Stimulated activated CD8-positive, alpha-beta memory T cell treated with anti-CD3 and anti-CD28 coated beads, Interleukin-15, amount 100 ng/mL, for 1 hour (primary cell): Measurements from ENCODE around the gene ACE.

Experiments
- DNase-seq: peaks from one replicate; pipeline ENCODE4 v3.0.0-alpha.2; 2020; ENCODE audit warnings: low read depth

ACE gene

DNA sequence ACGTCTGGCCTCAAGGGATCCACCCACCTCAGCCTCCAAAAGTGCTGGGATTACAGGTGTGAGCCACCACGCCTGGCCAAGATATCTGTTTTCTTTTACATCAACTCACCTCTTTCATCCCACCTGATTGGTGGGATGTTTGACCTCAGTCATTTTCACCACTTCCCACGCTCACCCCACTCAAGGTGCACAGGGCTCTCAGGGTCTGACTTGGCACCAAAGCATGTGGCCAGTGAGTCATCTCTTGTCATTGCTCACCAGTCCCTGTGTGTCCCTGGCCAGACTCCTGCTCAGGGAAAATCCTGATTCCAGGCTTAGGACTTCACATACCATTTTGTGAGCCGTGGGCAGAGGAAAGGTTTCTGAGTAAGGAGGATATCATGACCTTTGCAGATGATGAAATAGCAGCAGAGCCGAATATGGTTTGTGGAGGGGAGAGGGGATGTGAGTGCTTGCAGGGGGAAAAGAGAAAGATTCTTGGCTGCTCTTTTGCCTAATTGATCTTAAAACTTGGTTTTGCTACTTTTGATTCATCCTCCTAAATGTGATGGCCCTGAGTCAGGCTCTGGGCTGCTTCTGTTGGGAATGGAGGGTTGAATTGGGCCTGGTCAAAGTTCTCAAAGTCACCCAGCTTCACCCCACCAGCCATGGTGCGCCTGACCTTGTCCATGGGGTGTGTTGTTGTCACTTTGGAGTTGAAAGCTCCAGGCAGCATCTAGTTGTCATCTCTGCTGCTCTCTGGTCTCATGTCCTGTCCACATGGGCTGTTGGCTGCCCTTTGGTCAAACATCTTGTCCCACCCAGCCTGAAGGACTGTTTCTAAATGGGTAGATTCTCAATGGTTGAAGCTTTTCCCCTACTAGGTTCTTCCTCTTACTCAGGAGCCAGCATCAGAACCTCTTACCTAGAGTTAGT lies 40.3 kb downstream of the ACE start:
- DNase-seq: no peak

DNA sequence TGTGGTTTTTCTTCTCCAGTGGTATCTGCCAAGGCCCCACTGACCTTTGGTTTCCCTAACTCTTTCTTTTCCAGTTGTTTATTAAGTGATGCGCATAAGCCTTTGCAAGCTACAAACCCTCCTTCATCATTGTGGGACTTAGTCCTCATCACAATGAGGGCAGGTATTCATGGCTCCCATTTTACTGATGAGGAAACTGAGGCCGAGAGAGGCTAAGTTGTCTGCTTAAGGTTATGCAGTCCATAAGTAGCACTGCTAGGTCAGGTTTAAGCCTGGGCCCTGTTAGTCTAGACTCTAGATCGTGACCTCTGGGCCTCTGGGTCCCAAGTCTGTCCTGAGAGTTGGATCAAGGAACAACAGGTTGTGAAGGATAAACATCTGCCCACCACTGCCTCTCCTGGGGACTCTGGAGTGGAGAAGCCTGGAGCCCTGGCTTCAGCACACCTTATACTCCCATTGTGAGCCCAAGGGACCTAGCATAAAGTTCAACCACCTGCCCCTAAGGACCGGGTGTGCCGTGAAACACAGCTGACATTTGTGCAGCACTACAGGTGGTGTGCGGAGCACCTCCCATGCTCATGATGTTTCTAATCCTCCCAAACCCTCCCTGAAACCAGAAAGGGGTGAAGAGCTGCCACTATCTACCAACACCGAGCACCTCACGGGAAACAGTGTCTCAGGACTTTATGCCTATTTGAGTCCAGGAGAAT lies 41.1 kb downstream of the ACE start:
- DNase-seq: no peak

DNA sequence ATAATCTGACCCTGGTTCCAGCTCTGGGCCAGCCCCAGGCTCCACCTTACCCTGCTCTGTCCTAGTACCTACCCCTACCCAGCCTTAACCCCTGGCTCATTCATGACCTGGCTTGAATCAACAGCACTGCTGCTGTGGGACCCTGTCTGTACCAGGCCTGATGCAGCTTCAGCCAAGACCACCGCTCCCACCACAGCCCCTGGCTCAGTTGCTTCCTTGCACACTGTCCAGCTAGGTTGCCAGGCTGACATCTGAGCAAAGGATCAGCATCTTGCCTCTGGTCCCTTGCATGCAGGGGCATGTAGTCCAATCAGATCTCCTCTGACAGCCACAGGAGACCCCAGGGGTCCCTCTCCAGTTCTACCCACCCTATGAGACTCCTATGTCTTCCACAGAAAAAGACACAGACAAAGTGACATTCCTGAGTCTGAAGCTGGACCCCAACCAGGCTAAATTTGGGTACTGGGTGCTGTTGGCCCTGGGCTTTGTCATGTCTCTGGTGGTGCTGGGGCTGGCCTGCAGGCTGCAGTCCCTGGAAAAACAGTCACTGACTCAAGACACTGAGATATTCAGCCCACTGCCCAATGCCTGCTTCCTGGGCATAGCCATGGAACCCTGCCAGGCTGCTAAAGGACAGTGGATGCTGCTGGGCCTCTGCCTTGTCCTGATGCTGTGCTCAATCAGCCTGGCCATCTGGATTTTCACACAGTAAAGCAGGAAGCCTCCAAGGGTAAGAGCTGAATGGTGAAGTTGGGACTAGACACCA lies 42.4 kb downstream of the ACE start:
- no peak for DNase-seq

DNA sequence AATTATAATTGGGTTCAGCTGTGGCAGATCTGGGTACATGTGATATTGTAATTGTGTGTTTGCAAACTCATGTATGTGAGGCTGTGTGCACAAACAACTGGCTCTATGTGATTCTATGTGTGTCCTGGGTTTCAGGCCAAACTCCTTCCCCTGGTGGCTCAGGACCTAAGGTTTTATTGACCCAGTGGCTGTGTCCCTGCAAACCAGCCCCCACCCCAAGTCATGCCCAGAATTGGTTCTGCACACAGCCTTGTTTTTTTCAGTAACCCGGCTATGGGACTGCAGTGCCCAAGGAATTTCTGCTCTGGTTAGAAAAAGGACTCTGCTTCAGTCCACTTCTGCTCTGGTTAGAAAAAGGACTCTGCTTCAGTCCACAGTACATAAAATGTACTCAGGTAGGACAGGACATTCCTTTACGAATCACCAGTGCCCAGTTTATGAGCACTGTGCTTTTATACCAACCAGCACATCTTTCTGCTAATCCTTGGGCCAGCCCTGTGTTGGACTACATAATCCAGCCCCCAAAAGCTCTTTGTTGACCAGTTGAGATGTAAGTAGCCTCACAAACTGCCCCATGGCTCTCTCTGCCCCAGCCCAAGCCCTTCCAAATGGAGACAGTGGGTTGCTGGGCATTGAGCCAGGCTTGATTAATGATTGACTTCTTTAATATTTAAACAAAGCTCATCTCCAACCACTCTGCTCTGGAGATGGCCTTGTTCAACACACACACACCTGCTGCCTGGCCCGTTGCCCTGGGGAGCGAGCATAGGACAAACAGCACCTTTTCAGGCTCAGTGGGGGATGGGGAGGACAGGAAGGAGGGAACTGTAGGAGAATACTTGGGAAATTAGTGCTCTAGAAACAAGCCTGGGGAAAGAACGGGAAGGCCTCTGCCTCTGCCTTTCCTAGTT lies 43.4 kb downstream of the ACE start:
- DNase-seq: no peak

DNA sequence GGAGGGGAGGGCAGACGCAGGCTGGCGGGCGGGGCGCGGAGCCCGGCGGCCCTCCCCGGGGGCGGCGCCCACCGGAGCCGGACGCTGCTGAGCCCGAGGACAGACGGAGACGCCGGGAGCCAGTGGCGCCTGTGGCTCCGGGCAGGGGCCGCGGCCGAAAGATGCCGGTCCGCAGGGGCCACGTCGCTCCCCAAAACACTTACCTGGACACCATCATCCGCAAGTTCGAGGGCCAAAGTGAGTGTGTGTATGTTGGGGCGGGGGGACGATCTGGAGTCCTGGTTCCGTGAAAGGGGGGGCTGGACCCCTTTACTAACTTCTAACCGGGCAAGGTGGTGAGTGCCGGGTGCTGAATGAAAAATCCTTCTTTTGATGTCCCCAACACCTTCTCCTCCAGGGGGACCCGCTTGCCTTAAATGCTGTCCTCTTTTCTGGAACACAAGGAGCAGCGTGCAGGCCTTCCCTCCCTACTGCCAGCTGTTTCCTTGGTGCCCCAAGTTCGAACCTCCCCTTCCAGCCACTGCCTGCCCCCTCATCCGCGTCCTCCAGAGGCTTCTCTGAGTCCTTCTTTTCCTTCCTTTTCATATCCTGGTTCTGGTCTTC lies 46.5 kb downstream of the ACE start, which contains the start of gene KCNH6:
TSS of gene KCNH6 (plus strand) at position 106 of the 603 bp plus-strand sequence. CDS start at position 162, 56 bp downstream.
- DNase-seq: no peak

DNA sequence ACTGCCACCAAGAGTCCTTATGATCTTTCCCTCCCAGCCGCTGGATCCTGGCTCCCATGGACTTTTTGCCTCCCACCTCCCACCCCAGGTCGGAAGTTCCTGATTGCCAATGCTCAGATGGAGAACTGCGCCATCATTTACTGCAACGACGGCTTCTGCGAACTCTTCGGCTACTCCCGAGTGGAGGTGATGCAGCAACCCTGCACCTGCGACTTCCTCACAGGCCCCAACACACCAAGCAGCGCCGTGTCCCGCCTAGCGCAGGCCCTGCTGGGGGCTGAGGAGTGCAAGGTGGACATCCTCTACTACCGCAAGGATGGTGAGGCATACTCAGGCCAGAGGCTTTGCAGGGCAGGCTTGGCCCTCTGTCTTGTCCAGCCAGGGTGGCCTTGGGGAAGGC lies 47.2 kb downstream of the ACE start:
- no peak for DNase-seq

DNA sequence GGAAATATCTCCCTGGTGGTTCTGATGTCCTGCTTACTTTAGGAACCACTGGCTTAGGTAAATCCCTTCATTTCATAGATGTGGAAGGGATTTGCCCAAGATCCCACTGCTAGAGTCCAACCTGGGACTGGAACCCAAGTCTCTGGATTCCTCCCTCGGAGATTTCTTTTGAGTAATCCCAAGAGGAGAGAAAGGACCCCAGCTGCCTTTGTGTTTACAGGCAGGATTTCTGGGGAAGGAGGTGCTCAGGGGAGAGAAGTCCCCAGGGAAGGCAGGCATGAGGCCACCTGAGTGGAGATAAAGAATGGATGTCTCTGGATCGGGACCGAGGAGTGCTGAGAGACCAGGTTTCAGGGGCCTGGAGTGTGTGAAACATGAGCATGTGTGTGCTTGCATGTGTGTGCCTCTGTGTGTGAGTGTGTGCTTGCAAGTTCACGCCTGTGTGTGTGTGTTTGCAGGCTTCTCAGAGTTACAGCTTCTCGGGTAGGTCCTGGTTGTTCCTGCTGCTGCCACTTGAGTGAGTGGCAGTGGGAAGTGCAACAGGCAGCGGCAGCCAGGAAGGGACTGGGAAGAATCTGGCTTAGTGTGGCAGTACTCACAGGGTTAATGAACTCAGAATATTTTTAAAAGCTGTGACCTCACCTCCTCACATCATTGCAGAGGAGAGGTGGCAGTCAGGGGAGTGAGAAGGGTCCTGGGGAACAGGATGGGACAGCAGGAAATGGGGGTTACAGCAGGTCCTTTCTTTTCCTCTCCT lies 48.5 kb downstream of the ACE start:
- DNase-seq: no peak

DNA sequence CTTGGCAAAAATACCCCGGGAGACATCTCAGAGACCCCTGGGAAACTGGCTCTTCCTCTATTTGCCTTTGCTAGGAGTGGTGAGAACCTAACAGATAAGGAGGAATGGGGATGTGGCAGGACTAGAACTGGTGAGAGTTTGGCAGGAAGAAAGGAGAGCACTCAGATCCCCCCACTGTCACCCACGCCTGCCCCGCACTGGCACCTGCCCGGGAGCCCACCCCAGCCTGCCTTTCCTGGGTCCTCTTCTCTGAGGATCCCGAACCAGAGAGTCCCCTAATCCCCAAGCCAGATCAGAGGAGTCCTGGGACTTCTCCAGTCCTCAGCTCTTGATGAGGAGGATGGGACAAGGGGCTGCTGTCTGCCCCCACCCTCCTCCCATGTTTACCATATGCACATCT lies 50.0 kb downstream of the ACE start:
- DNase-seq: no peak

DNA sequence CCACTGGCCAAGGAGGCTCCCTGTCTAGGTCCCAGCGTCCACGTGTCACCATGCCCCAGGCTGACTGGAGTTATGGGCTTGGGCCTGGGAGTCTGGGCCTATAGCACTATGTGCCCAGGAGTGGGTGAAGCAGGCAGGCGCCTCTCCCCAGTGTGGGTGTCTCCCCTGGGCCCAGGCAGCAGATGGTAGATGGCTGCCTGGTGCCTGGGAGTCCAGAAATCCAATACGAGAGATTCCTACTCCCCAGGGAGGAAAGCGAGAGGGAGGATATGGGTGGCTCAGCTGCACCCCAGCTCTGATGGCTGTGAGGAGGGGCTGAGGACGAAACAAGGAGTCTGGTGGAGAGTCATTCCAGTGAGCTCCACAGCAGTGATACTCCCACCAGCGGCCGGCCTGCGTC lies 51.3 kb downstream of the ACE start:
- DNase-seq: no peak

DNA sequence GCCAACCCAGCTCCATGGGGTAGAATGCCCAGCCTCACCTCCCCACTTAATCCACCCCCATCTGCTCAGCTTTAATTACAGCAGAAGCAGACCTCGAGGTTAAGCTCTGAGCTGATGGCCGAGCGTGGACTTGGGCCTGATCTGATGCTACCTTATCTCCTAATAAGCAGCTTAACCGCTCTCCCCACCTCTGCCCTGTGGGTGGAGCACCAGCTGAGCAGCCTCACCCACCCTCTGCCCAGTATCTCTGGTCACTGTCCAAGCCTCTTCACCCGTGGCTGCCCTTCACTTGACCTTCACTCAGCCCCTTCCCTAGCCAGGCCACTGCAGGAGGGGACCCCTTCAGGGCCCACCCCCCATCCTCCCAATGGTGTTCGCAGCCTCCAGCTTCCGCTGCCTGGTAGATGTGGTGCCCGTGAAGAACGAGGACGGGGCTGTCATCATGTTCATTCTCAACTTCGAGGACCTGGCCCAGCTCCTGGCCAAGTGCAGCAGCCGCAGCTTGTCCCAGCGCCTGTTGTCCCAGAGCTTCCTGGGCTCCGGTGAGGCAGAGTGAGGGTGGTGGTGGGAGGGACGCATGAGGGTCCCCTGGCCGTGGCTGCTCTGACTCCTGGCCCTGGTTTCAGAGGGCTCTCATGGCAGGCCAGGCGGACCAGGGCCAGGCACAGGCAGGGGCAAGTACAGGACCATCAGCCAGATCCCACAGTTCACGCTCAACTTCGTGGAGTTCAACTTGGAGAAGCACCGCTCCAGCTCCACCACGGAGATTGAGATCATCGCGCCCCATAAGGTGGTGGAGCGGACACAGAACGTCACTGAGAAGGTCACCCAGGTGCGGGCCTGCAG lies 53.1 kb downstream of the ACE start:
- no peak for DNase-seq

DNA sequence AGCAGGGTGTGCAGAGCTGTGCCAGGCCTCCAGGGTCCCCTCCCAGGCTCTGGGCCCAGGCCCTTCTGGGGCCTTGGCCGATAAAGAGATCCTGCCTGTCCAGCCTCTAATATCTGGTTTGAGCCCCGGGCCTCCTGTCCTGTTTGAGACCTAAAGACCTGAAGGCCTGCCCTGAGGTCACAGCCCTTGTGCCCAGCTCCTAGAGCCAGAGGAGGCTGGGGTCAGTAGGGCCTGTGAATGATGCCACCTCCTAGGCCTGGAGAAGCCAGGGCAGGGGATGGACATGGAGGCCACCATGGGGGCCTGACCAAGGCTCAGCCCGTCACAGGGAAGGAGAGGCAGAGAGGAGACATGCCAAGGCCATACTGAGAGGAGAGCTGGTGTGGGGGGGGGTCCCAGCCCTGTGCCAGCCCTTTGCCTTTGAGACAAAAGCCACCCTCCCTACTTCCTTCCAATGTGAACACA lies 53.7 kb downstream of the ACE start:
- DNase-seq: no peak

DNA sequence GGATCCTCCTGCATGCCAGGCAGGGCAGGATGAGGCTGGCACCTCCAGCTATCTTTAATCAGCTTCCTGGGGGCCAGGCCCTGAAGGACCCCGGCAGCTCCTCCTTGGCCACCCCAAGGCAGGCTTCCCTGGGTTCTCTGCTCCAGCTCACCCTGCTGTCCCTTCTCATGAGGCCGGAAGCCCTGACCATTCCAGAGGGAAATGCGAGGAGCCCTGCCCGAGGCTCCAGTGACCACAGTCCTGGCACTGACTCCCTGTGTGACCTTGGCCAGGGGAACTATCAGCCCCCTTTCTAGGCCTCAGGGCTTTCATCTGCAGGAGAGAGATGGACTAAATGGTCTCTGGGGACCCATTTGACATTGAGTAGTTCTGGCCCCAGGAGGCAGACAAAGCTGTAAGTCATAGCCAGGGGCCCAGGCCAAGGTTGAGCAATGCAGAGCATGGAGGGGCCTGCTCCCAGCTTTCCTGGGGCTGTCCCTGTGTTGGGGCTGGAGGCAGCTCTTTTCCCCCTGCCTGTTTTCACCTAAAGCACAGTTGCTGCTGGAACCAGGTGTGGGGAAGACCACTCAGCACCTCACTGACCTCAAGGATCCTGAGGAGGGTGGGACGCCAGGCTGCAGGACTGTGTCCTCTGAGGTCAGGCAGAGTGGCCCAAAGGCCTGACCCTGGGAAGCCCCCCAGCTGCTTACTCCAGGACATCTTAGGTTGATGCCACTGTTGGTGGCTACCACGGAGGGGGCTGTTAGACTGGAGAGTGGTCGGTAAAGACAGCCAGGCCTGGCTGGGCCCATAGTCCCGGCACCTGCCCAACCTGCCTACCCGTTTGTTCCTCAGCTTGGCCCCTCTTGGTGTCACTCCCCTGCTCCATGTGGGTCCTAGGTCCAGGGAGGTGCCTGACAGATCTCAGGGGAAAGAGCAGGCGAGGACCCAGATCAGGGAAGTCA lies 54.4 kb downstream of the ACE start:
- no peak for DNase-seq

DNA sequence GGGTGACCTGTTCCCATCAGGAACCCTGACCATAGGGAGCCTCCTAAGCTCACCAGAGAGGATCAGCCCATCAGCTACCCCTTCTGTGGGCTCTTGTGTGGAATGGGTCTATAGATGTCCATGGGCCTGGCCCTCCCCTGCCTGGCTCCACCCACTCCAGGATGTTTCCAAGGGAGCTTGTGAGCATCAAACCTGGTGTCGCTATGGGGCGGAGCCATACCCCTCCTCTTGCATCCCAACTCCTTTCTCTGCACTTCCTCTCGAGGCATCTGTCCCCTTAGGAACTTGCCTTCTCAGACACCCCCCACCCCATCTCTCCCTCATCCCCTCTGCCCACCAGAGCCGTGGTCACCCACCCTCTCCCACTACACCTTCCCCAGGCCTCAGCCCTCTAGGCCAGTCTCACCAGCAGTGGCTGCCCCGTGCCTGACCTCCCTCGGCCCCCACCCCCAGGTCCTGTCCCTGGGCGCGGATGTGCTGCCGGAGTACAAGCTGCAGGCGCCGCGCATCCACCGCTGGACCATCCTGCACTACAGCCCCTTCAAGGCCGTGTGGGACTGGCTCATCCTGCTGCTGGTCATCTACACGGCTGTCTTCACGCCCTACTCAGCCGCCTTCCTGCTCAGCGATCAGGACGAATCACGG lies 56.7 kb downstream of the ACE start:
- DNase-seq: no peak

DNA sequence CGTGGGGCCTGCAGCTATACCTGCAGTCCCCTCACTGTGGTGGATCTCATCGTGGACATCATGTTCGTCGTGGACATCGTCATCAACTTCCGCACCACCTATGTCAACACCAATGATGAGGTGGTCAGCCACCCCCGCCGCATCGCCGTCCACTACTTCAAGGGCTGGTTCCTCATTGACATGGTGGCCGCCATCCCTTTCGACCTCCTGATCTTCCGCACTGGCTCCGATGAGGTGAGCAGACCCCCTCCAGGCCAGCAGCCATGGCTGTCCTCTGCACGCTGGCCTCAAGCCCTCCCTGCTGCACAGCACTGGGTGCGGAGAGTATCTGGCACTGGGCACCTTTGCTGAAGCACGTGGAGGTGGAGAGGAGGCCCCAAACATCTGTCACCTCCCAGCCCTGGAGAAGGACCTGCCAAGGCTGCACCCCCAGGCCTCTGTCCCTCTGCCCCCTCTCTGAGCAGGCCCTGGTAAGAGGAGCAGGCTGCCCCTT lies 57.3 kb downstream of the ACE start:
- no peak for DNase-seq

DNA sequence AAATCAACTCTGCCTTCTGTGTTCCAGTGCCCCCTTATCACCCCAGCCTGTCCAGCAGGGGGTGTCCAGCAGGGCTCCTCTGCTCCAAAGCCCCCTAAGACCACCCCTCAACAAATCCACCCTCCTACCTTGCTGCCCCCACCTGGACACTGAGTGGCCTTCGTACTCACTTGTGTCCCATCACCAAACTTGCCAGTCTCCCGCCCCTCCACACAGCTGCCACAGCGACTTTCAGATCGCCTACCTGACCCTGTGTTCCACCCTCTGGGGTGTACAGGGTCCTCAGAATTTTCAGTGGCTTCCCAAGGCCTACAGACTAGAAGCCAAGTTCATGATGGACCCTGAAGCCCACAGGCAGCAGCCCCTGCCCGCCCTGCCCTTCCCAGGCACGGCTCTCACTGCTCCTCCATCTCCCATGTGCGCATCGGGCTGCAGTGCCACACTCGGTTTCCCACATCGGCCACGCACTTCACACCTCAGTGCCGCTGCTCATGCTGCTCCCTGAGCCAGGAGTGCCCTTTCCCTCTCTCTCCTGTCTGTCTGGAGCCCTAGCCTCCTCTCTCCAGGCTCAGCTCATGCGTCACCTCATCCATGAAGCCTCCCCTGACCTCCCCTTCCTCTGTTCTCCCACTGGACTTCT lies 58.1 kb downstream of the ACE start:
- DNase-seq: no peak

DNA sequence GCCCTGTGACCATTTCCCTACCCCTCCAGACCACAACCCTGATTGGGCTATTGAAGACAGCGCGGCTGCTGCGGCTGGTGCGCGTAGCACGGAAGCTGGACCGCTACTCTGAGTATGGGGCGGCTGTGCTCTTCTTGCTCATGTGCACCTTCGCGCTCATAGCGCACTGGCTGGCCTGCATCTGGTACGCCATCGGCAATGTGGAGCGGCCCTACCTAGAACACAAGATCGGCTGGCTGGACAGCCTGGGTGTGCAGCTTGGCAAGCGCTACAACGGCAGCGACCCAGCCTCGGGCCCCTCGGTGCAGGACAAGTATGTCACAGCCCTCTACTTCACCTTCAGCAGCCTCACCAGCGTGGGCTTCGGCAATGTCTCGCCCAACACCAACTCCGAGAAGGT lies 58.8 kb downstream of the ACE start:
- no peak for DNase-seq

DNA sequence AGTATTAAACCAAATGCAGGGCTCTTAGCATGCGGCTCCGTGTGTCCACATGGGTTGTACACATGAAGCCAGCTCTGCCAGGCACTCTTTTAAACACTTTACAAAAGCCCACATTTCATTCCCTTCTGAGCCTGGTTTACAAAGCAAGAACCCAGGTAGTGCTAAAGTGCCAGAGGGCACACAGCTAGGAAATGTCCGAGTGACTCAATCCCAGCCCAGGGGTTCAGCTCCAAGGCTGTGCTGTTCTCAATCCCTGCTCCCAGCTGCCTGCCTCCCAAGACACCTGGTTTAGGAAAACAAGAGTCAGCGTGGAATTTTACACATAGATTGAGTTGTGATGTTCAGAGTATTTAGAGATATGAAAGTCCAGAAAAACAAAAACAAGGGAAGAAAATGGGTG lies 60.1 kb downstream of the ACE start:
- no peak for DNase-seq
